Stimulated activated CD8-positive, alpha-beta memory T cell treated with anti-CD3 and anti-CD28 coated beads, Interleukin-7, amount 100 ng/mL, for 24 hours (primary cell): ENCODE results near the gene RNU4-1.
A peak's percentile ranks its signal among the peaks of the same experiment; 100 is the strongest.
"Not testable (repeated sequence)": the region's sequence is repeated elsewhere in the genome, so short reads cannot be mapped to it uniquely, and the experiment has no call there.

ENCODE experiments used
- DNase-seq: peaks from one replicate; pipeline ENCODE4 v3.0.0-alpha.2; 2020; ENCODE audit warnings: low read depth

The RNU4-1 gene

GRCh38 chr12:120258323-120258896, 34.6 kb downstream of the RNU4-1 start:
- DNase-seq = no peak

GRCh38 chr12:120257041-120257821, 35.8 kb downstream of the RNU4-1 start:
- DNase-seq = no peak

- no peak for DNase-seq
Measured at GRCh38 chr12:120254809-120255208, 38.2 kb downstream of the RNU4-1 start.

DNA sequence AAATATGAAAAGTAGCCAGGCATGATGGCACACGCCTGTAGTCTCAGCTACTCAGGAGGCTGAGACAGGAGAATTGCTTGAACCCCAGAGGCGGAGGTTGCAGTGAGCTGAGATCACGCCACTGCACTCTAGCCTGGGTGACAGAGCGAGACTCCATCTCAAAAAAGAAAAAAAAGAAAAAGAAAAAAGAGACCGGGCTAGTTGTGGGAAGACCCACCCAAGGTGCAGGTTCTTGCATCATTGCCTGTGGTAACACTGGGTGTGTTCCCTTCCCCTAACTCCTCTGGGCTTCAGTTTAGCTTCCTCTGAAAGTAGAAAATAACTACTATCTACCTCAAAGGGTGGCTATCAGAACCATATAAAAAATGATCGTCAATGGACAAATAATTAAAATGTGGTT, 39.7 kb downstream of the RNU4-1 start:
- not testable (repeated sequence) for DNase-seq

DNA sequence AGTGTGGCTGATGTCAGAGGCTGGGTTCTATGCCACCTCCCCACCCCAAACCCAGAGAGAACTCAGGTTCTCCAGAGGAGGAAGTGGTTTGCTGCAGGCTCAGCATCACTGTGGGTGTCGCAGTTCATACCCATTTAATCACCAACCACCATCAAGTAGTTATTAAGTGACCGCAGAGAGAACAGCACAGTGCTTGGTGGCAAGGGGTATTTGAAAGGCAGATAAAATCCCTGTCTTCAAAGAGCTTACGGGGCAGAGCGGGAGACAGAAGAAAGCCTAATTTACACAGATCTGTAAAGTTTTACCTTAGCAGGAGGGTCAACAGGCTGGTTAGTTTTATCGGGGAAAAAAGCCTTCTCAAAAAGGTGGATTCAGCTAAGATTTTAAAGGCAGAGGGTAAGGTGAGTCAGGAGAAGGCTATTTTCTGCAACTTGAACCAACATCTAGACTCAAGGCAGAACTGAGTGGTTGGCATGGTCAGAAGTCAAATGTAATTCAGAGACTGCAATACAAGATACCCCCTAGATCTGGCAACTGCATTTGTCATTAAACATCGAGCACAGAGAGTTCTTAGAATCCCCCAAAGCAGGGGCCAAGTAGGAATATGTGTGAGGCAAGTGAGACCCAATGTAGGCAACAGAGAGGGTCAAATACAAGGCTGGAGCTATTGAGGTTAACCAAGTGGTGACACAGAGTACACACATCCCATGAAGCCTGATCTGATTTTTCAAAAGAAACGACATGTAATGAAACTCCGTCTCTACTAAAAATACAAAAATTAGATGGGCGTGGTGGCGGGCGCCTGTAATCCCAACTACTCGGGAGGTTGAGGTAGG, 40.7 kb downstream of the RNU4-1 start:
- DNase-seq = peak; percentile 48

- DNase-seq = not testable (repeated sequence)
Measured at GRCh38 chr12:120251364-120252070, 41.5 kb downstream of the RNU4-1 start.

DNA sequence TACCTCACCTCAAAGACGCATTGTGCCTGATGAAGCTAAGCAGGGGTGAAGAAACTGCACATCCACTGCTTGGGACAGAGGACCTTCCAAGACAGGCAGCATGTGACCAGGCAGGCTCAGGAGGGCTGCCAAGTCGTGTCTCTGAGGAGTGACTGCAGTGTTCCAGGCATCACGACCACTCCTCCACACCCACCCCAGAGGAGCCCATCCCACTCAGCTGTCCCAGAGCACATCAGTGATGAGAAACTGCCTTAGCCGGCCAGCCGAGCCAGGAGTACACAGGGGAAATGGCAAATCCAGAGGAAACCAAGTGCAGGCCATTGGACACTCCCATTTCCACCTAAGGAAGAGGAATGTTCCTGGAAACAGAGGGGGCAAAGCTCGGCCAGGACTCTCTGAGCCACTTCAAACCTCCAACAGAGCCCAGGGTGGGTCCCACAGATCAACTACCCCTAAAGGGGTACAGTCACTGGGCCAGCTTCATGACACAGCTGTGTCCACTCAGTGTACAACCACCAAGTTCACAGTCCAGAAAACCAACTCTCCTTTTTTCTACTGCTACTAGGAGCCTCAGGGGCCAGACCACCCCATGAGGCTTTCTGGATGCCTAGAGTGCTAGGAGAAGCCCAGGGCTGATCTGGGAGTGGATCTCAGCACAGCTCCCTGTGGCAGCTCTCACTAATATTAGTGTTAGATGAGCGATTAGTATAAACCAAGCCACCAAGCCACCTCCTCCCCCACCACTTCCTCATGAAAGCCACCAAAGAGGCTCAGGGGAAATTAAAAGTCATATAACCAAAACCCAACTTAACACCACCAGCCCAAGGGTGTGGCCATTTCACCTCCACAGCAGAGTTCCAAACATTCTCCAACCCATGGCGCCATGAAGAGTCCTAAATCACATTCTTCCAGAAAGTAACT, 42.9 kb downstream of the RNU4-1 start:
- DNase-seq = no peak

GRCh38 chr12:120249266-120249874, 43.7 kb downstream of the RNU4-1 start:
- DNase-seq = no peak

DNA sequence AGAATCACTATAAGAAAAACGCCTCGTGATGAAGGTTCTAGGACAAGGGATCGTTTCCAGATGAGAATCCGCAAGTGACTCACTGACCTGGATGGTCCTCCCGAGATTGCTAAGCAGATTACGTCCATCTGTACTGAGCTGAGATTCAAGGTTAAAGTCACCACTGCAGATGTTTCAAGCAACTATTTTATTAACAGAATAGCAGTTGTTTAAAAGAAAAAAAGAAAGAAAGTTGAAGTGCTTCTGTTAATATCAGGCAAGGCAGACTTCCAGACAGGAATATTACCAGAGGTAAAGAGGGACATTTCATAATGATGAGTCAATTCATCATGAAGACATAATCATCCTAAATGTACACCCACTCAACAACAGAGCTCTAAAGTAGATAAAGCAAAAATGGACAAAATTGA, 45.4 kb downstream of the RNU4-1 start:
- DNase-seq = no peak

DNA sequence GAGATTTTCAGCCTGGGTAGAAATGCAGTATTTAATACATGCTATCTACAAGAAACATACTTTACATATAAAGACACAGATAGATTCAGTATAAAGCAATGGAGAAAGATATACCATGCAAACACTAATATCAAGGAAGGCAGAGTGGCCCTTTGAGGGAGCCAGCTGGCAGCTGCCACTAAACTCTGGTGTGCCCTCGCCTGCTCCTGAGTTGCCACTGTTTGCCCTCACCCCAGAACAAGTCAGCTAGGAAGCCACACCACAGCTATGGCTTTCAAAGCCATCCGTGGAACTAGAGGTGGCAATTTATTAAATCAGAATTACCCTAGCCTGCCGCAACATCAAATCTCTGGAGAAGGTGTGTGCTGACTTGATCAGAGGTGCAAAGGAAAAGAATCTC, 45.9 kb downstream of the RNU4-1 start:
- DNase-seq = no peak

GRCh38 chr12:120246705-120247104, 46.3 kb downstream of the RNU4-1 start:
- DNase-seq = not testable (repeated sequence)
